HepG2 (cell line): Measurements from ENCODE around the gene UGT2A2. TPM values are rescaled to one million over a fixed set of nuclear protein-coding genes. Genes with fewer than 3 reads are reported as not detected.

ENCODE experiments used
- AKNA ChIP-seq: sonication (generic); formaldehyde crosslinking; IDR thresholded peaks from 2 replicates; pipeline ENCODE4 v1.4.0; 2020; ENCODE audit warnings: missing genetic modification reagents, borderline replicate concordance
- CAMTA2 ChIP-seq: sonication (generic); formaldehyde crosslinking; IDR thresholded peaks from 2 replicates; pipeline ENCODE4 v1.4.0; 2020; ENCODE audit warnings: mild to moderate bottlenecking, missing genetic modification reagents, borderline replicate concordance
- CEBPB ChIP-seq: IDR thresholded peaks from 2 replicates; pipeline ENCODE4 v1.6.1; 2011; ENCODE audit warnings: low read depth, low read length, improper control_type of control experiment, borderline replicate concordance
- EEA1 ChIP-seq: sonication (generic); formaldehyde crosslinking; IDR thresholded peaks from 2 replicates; pipeline ENCODE4 v1.5.1; 2020; ENCODE audit warnings: mild to moderate bottlenecking, missing genetic modification reagents, borderline replicate concordance
- ELF3 ChIP-seq: IDR thresholded peaks from 2 replicates; pipeline ENCODE4 v1.6.1; 2016; ENCODE audit warnings: missing genetic modification reagents, missing compliant biosample characterization
- FOSL1 ChIP-seq: sonication (generic); formaldehyde crosslinking; IDR thresholded peaks from 2 replicates; pipeline ENCODE4 v1.9.0; 2021; ENCODE audit warnings: missing genetic modification reagents, borderline replicate concordance
- FOXM1 ChIP-seq: sonication (generic); formaldehyde crosslinking; IDR thresholded peaks from 2 replicates; pipeline ENCODE4 v1.5.0; 2020; ENCODE audit warnings: missing genetic modification reagents
- HCFC1 ChIP-seq: fragments of 150-350 bp; IDR thresholded peaks from 2 replicates; pipeline ENCODE4 v1.6.1; 2014; ENCODE audit warnings: low read depth, low read length
- HNRNPH1 ChIP-seq: fragments of 200-400 bp; formaldehyde crosslinking; optimal IDR thresholded peaks from 2 replicates; pipeline ENCODE3; 2017; ENCODE audit warnings: mild to moderate bottlenecking, low read depth, low read length
- IRX3 ChIP-seq: sonication (generic); formaldehyde crosslinking; IDR thresholded peaks from 2 replicates; pipeline ENCODE4 v1.8.1; 2023; ENCODE audit warnings: mild to moderate bottlenecking, low read depth, missing genetic modification reagents, borderline replicate concordance
- MAFF ChIP-seq: IDR thresholded peaks from 2 replicates; pipeline ENCODE4 v1.6.1; 2011; ENCODE audit warnings: low read depth, low read length, improper control_type of control experiment
- PRDM10 ChIP-seq: sonication (generic); formaldehyde crosslinking; IDR thresholded peaks from 2 replicates; pipeline ENCODE4 v1.4.0; 2020; ENCODE audit warnings: low read depth, missing genetic modification reagents
- RAD21 ChIP-seq: fragments of 450-650 bp; formaldehyde crosslinking; IDR thresholded peaks from 2 replicates; pipeline ENCODE4 v1.5.0; 2020; ENCODE audit warnings: mild to moderate bottlenecking
- SNAPC2 ChIP-seq: sonication (generic); formaldehyde crosslinking; IDR thresholded peaks from 2 replicates; pipeline ENCODE4 v1.8.1; 2022; ENCODE audit warnings: mild to moderate bottlenecking, missing genetic modification reagents
- STAG1 ChIP-seq: sonication (generic); formaldehyde crosslinking; IDR thresholded peaks from 2 replicates; pipeline ENCODE4 v1.4.0; 2020; ENCODE audit warnings: missing genetic modification reagents
- STAT5B ChIP-seq: sonication (generic); formaldehyde crosslinking; IDR thresholded peaks from 2 replicates; pipeline ENCODE4 v1.4.0; 2020; ENCODE audit warnings: missing genetic modification reagents
- TBX2 ChIP-seq: sonication (generic); formaldehyde crosslinking; IDR thresholded peaks from 2 replicates; pipeline ENCODE4 v1.5.0; 2020; ENCODE audit warnings: missing genetic modification reagents, mild to moderate bottlenecking, borderline replicate concordance
- THRA ChIP-seq: sonication (generic); formaldehyde crosslinking; IDR thresholded peaks from 2 replicates; pipeline ENCODE4 v1.4.0; 2020; ENCODE audit warnings: missing genetic modification reagents, borderline replicate concordance
- ZNF713 ChIP-seq: sonication (generic); formaldehyde crosslinking; IDR thresholded peaks from 2 replicates; pipeline ENCODE4 v1.4.0; 2020; ENCODE audit warnings: mild to moderate bottlenecking, missing genetic modification reagents
- ZNF883 ChIP-seq: sonication (generic); formaldehyde crosslinking; IDR thresholded peaks from 2 replicates; pipeline ENCODE4 v1.5.1; 2020; ENCODE audit warnings: mild to moderate bottlenecking, missing genetic modification reagents; ENCODE audit errors: not compliant biosample characterization
- ZSCAN20 ChIP-seq: sonication (generic); formaldehyde crosslinking; IDR thresholded peaks from 2 replicates; pipeline ENCODE4 v1.4.0; 2020; ENCODE audit warnings: missing genetic modification reagents, mild to moderate bottlenecking, borderline replicate concordance
- polyA plus RNA-seq, 8 experiments: library from polyadenylated mRNA; depleted of rRNA in 3 of 8; stranded (reverse) in 7 of 8; unstranded in 1 of 8; fragments of >200 nt; fragmentation: Illumina TruSeq in 4 of 8; extraction: Trizol in 4 of 8; gene quantifications; 2 replicates each; pipeline versions ENCODE4 v1.2.1 to v1.2.3, GENCODE V29; 2011 to 2016; ENCODE audit warnings: low read depth in 4 of 8, missing spikeins in 1 of 8, mixed read lengths in 1 of 8; ENCODE audit not compliant: insufficient read depth in 1 of 8
- total RNA-seq, 5 experiments: library from RNA; depleted of rRNA; stranded (reverse); fragments of >200 nt; fragmentation: Illumina TruSeq; extraction: Trizol; gene quantifications; 2 replicates each; pipeline ENCODE4 v1.2.3, GENCODE V29; 2016; ENCODE audit warnings: low read depth in 1 of 5

The UGT2A2 gene
- total and polyA plus RNA-seq, 2 of the 13 experiments (the other 11 are each of a cell fraction or from before 2014, with no cell fraction given) = not detected

GRCh38 chr4:69617083-69617694, 22.3 kb downstream of the UGT2A2 start (continued):
- TF ChIP-seq ZNF713 (CRISPR knock-in tag) = no peak
- TF ChIP-seq FOXM1 (CRISPR knock-in tag) = no peak
- TF ChIP-seq SNAPC2 (CRISPR knock-in tag) = no peak
- TF ChIP-seq HNRNPH1 = no peak
- no peak for TF ChIP-seq ZNF883 (CRISPR knock-in tag)
- TF ChIP-seq STAT5B (CRISPR knock-in tag) = no peak
- TF ChIP-seq TBX2 (CRISPR knock-in tag) = no peak
- 0 out of 2 replicates have a peak, but pooled peaks have one; percentile 24 for TF ChIP-seq MAFF
- TF ChIP-seq RAD21 (CRISPR knock-in tag) = peak; percentile 78
- no peak for TF ChIP-seq FOSL1 (CRISPR knock-in tag)
- no peak for TF ChIP-seq ZSCAN20 (CRISPR knock-in tag)
- no peak for TF ChIP-seq AKNA (CRISPR knock-in tag)
- no peak for TF ChIP-seq CEBPB
- no peak for TF ChIP-seq EEA1 (CRISPR knock-in tag)
- no peak for TF ChIP-seq CAMTA2 (CRISPR knock-in tag)
- TF ChIP-seq STAG1 (CRISPR knock-in tag) = peak; percentile 93
- no peak for TF ChIP-seq PRDM10
- TF ChIP-seq ELF3 (CRISPR knock-in tag) = no peak
- TF ChIP-seq IRX3 (CRISPR knock-in tag) = no peak
- TF ChIP-seq THRA (CRISPR knock-in tag) = no peak
- no peak for TF ChIP-seq HCFC1
